Adipocyte (in vitro differentiated cells): ENCODE results near the gene KDM1B.
"Not testable (repeated sequence)": the region's sequence is repeated elsewhere in the genome, so short reads cannot be mapped to it uniquely, and the experiment has no call there.

Experiments
- DNase-seq: peaks from one replicate; pipeline ENCODE4 v3.0.0-alpha.2; 2015; ENCODE audit warnings: low read depth
- H3K27me3 ChIP-seq: replicated peaks from 2 replicates; pipeline ENCODE4 v1.7.0; 2013; ENCODE audit warnings: mild to moderate bottlenecking, low read length, moderate library complexity; ENCODE audit not compliant: control insufficient read depth, insufficient read depth
- H3K36me3 ChIP-seq: 2 replicates; pipeline ENCODE4 v1.7.0; 2013; ENCODE audit warnings: low read length, mild to moderate bottlenecking, moderate library complexity; ENCODE audit not compliant: control insufficient read depth, insufficient read depth, severe bottlenecking
- H3K4me1 ChIP-seq: 2 replicates; pipeline ENCODE4 v1.7.0; 2013; ENCODE audit warnings: mild to moderate bottlenecking, low read length, moderate library complexity; ENCODE audit not compliant: control insufficient read depth, insufficient read depth
- H3K4me3 ChIP-seq: 2 replicates; pipeline ENCODE4 v1.7.0; 2013; ENCODE audit warnings: mild to moderate bottlenecking, low read length, moderate library complexity
- H3K9ac ChIP-seq: 2 replicates; pipeline ENCODE4 v1.7.0; 2013; ENCODE audit warnings: mild to moderate bottlenecking, low read length, moderate library complexity
- H3K9me3 ChIP-seq: 2 replicates; pipeline ENCODE4 v1.7.0; 2013; ENCODE audit warnings: mild to moderate bottlenecking, low read length, moderate library complexity; ENCODE audit not compliant: control insufficient read depth

KDM1B gene

DNA sequence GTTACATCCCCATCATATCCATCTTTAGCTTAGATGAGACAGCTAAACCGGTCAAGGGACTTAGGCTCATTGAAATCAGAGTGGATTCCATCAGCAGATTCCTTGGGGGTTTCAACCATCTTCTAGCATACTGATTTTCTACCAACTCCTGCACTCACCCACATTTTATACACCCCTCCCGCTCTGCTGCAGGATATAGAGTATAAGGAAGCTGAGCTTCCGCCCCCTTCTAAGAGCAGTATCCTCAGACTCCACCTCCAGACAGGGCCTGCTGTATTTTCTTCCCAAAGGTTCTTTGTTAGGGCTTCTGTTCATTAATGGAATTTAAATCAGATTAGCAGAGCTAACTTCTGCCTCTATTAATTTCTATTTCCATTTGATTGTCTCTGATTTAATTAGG lies 22.9 kb upstream of the KDM1B start:
- H3K36me3 ChIP-seq: peaks cover 12% of the 10 kb centered on the region
- no peak for DNase-seq
- no peaks in the 10 kb centered on the region for H3K4me1 ChIP-seq
- H3K9me3 ChIP-seq: no peaks in the 10 kb centered on the region
- no peaks in the 10 kb centered on the region for H3K27me3 ChIP-seq
- no peak overlapping the region for H3K9ac ChIP-seq
- H3K4me3 ChIP-seq: no peak overlapping the region

DNA sequence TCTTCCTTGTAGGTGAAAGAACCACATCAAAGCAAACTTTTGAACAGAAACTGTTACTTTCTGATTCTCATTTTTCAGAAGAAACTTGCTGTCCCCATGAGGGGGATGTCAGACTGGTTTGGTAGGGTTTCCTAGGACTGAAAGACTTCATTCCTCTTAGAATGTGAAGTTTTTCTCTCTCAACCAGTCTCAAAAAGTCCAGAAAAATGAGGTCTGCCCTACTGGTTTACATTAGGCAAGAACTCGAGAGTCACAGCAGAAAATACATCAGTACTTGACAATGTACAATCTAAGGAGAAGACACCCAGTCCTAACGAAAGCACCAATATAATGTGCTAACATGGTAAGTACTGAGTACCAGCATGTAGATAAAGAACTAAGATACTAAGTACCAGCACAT lies 20.1 kb upstream of the KDM1B start:
- H3K4me3 ChIP-seq: no peak overlapping the region
- no peaks in the 10 kb centered on the region for H3K27me3 ChIP-seq
- no peaks in the 10 kb centered on the region for H3K9me3 ChIP-seq
- peaks cover 22% of the 10 kb centered on the region for H3K36me3 ChIP-seq
- no peak overlapping the region for H3K9ac ChIP-seq
- no peak for DNase-seq
- no peaks in the 10 kb centered on the region for H3K4me1 ChIP-seq

DNA sequence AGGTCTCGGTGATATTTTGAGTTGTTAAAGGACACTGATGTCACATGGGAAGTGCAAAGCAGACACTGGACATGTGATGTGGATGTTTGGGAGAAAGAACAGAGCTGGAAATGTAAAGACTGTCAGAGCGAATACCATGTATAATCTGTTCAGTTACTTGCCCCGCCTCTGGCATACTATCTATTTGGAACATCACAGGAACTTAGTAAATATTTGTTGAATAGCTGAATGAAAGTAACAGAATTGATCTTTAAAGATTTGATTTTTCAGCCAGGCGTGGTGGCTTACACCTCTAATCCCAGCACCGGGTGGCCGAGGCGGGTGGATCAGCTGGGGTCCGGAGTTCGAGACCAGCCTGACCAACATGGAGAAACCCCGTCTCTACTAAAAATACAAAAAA lies 19.0 kb upstream of the KDM1B start:
- Histone ChIP-seq H3K4me3 (no peak overlapping the region), H3K27me3 (no peaks in the 10 kb centered on the region), H3K4me1 (no peaks in the 10 kb centered on the region), H3K9me3 (no peaks in the 10 kb centered on the region), H3K9ac (no peak overlapping the region), H3K36me3 (peaks cover 22% of the 10 kb centered on the region)
- no peak for DNase-seq

DNA sequence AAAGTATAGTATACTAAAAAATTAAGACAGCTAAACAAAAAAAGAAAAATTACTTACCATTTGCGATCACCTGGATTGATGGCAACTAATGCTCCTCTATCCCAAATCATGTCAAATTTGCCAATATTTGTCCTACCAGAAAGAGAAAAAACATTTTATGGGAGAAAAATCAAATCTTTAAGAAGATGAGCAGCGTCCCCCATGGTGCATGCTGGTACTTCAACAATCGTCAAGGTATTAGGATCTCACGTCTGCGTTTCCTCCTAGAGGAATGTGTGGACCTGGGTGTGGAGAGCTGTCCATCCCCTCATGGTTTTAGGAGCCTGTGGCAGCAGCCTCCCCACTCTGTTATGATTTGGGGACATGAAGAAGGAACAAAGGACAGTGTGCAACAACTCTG lies 16.3 kb upstream of the KDM1B start:
- no peak for DNase-seq
- Histone ChIP-seq H3K9ac (no peak overlapping the region), H3K4me1 (no peaks in the 10 kb centered on the region), H3K36me3 (peaks cover 34% of the 10 kb centered on the region), H3K9me3 (no peaks in the 10 kb centered on the region), H3K27me3 (no peaks in the 10 kb centered on the region), H3K4me3 (no peak overlapping the region)

DNA sequence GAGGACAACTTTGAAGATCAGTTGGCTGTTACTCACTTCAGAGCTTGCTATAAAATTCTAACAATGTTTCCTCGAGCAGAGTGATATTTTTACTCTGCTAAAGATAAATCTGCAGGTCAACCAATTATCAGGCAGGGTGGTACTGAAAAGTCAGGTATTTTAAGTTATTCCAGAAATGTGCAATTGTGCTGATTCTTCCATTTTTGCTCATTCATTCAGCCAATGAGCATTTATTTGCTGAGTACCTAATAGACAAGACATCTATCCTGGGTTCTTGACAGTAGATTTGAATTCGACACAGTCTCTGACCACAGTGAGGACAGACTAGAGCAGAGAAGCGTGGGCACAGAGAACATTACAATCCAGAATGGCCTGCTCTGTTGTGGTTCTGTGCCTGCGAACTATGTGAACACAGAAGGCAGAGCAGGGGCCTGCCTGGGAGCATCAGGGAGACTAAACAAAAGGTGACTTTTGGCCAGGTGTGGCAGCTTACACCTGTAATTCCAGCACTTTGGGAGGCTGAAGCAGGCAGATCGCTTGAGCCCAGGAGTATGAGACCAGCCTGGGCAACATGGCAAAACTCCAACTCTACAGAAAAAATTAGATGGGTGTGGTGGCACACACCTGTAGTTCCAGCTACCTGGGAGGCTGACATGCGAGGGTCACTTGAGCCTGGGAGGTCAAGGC lies 15.1 kb upstream of the KDM1B start:
- no peak for DNase-seq
- Histone ChIP-seq H3K27me3 (no peaks in the 10 kb centered on the region), H3K4me1 (no peaks in the 10 kb centered on the region), H3K9ac (no peak overlapping the region), H3K36me3 (peaks cover 34% of the 10 kb centered on the region), H3K9me3 (no peaks in the 10 kb centered on the region), H3K4me3 (no peak overlapping the region)

DNA sequence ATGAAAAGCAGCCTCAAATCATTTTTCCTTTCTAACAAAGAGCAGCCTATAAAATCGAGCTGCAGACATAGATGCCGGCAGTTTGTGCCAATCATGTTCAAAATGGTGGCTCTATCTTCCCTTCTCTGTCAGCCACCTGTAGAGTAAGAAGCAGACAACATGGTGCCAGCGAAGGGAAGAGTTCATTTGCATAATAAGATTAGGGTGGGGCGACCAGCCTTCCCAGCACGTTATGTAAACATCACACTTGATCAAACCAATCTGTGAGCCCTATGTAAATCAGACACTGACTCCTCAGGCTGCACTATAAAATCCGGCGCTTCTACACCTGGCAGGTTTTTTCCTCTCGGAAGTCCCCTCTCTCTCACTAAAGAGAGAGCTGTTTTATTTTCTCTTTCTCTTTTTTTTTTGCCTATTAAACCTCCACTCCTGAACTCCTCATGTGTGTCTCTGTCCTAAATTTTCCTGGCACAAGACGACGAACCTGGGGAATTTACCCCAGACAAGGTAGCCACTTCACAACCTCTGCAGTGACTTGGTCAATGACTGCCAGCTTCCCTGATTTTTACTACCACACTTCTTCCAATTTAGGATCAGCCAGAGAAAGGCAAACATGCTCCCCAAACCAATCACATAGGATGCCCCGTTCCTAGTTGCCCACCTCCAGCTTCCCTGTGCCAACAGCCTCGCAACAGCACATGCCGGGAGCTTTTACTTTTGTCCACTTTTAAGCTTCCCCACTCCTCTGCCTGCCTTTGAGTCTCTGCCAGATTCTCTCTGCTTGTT lies 13.2 kb upstream of the KDM1B start:
- H3K4me3 ChIP-seq: no peak overlapping the region
- peaks cover 2% of the 10 kb centered on the region for H3K4me1 ChIP-seq
- no peaks in the 10 kb centered on the region for H3K9me3 ChIP-seq
- H3K27me3 ChIP-seq: no peaks in the 10 kb centered on the region
- no peak for DNase-seq
- no peak overlapping the region for H3K9ac ChIP-seq
- H3K36me3 ChIP-seq: peaks cover 28% of the 10 kb centered on the region

DNA sequence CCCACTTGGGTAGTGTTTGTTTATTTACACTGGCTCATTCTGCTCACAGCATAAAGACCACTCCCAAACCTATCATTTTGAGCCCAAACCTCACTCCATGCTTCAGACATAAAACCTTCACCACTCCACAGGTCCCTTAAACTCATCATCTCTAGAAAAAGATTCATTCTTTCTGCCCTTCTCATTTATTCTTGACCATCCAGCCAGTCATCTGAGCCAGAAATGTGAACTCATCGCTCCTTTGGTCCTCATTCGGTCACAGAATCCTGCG lies 12.7 kb upstream of the KDM1B start:
- Histone ChIP-seq H3K9ac (no peak overlapping the region), H3K27me3 (no peaks in the 10 kb centered on the region), H3K4me1 (peaks cover 8% of the 10 kb centered on the region), H3K9me3 (no peaks in the 10 kb centered on the region), H3K36me3 (peaks cover 28% of the 10 kb centered on the region), H3K4me3 (no peak overlapping the region)
- no peak for DNase-seq

DNA sequence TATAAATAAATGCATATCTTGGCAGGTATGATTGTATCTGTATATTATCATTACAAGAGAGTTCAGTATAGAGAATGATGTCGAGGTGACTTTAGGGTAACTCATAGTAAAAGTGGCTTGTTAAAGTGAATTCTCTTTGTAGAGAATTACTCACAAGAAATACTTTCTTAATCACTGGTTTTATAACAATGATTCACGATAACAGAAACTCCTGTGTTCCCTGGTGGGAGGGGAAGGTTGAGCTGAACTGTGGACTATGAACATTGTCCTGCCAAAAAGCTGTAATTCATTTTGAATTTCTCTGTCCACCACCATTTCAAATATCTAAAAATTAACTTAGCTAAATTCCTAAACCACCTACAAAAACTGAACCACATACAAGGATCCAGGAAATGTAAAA lies 8.1 kb upstream of the KDM1B start:
- H3K4me3 ChIP-seq: peak overlapping the region; percentile 12
- peak overlapping the region; percentile 13 for H3K9ac ChIP-seq
- peaks cover 20% of the 10 kb centered on the region for H3K4me1 ChIP-seq
- peaks cover 15% of the 10 kb centered on the region for H3K36me3 ChIP-seq
- DNase-seq: peak; percentile 37
- H3K9me3 ChIP-seq: no peaks in the 10 kb centered on the region
- H3K27me3 ChIP-seq: no peaks in the 10 kb centered on the region

DNA sequence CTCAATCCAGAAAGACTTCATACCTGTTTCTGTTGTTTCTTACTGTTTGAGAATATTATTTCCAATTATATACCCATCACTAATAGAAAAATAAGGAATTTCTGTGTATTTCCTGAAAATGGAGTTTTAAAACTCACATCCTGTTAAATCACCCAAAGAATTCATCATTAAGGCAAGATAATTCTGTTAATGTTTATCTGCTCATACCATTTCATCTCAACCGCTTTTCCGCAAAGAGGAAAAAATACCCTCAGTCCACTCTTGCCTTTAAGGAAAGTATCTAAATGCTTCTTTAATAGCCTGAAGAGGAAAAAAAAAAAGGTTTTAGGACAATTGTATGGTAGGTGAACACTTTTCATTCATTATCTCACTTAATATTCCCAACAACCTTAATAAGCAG lies 7.6 kb upstream of the KDM1B start:
- no peak for DNase-seq
- Histone ChIP-seq H3K4me1 (peaks cover 20% of the 10 kb centered on the region), H3K27me3 (no peaks in the 10 kb centered on the region), H3K36me3 (peaks cover 11% of the 10 kb centered on the region), H3K9me3 (no peaks in the 10 kb centered on the region), H3K9ac (no peak overlapping the region), H3K4me3 (peak overlapping the region; percentile 12)

DNA sequence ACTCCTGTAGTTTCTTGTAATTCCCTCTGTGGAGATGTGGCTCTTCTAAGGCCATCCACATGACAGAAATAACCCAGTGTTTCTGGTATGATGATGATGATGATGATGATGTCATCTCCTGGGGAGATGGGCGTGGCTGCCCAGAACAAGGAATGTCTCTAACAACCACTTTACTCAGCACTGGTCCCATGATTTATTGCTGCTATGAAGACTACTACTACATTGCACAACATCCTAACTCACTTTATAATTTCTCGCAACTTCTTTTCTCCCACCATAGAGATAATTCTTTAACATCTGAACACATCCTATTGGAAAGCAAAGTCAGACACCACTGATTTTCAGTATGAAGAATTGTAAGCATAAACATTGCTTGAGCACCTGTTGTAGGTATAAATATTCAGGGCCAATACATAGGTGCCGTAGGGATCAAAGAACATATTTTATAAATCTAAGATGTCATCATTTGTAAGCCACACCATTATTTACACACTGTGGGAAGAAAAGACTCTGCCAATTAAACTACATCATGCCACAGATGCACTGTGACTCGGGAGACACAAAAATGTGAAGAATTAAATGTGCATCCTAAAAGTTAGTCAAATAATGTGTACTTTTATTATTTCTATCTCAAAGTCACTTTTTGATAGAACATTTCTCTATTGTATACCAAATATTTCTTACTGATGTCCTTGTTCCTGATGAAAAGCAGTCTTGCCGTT lies 6.8 kb upstream of the KDM1B start:
- Histone ChIP-seq H3K27me3 (no peaks in the 10 kb centered on the region), H3K36me3 (peaks cover 3% of the 10 kb centered on the region), H3K4me3 (no peak overlapping the region), H3K9ac (no peak overlapping the region), H3K4me1 (peaks cover 27% of the 10 kb centered on the region), H3K9me3 (no peaks in the 10 kb centered on the region)
- peak; percentile 45 for DNase-seq

DNA sequence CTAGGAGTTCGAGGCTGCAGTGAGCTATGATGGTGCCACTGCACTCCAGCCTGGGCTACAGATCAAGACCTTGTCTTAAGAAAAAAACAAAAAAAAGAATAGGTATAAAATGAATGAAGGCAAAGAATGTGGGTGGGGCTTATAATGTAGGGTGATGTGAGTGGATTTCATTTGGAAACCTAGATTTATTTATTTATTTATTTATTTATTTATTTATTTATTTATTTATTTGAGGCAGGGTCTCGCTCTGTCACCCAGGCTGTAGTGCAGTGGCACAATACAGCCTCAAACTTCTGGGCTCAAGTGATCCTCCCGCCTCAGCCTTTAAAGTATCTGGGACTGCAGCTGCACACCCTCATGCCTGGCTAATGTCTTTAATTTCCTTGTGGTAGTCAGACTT lies 3.8 kb upstream of the KDM1B start:
- H3K4me3 ChIP-seq, H3K36me3 ChIP-seq, H3K27me3 ChIP-seq, H3K9me3 ChIP-seq, H3K9ac ChIP-seq, DNase-seq: not testable (repeated sequence)
- H3K4me1 ChIP-seq: peaks cover 42% of the 10 kb centered on the region
